DND-41 (cell line): ENCODE results near the gene EHBP1.

Source experiments
- EZH2 ChIP-seq: IDR thresholded peaks from 3 replicates; pipeline ENCODE4 v1.6.1; 2012; ENCODE audit warnings: borderline replicate concordance, low read depth, mild to moderate bottlenecking, moderate library complexity, low read length, inconsistent platforms; ENCODE audit not compliant: severe bottlenecking
- TF ChIP-seq, protein P1 (sequence below): IDR thresholded peaks from 2 replicates; pipeline ENCODE4 v1.5.1; 2012; ENCODE audit warnings: borderline replicate concordance, low read length, moderate library complexity, mild to moderate bottlenecking; ENCODE audit not compliant: poor library complexity, severe bottlenecking; ENCODE audit errors: extremely low read depth

DNA sequence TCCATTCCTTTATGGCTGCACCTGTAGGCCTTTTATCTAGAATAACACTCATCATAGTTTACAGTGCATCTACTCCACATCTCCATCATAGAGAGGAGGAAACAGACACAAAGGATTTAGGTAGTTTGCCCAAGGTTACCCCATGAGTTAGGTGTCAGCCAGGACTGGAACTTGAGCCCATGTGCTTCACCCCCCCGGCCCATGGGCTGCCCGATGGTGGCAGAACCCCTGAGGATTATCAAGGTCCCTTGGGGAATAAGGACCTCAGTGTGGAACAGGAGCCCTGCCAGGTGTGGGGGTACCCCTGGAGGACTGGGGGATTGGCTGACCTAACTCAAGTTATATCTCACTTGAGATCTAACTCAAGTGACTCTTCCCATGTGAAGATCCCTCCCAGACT lies 198.8 kb downstream of the EHBP1 start:
- TF ChIP-seq, protein P1, sequence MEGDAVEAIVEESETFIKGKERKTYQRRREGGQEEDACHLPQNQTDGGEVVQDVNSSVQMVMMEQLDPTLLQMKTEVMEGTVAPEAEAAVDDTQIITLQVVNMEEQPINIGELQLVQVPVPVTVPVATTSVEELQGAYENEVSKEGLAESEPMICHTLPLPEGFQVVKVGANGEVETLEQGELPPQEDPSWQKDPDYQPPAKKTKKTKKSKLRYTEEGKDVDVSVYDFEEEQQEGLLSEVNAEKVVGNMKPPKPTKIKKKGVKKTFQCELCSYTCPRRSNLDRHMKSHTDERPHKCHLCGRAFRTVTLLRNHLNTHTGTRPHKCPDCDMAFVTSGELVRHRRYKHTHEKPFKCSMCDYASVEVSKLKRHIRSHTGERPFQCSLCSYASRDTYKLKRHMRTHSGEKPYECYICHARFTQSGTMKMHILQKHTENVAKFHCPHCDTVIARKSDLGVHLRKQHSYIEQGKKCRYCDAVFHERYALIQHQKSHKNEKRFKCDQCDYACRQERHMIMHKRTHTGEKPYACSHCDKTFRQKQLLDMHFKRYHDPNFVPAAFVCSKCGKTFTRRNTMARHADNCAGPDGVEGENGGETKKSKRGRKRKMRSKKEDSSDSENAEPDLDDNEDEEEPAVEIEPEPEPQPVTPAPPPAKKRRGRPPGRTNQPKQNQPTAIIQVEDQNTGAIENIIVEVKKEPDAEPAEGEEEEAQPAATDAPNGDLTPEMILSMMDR = no peak
- no peak for TF ChIP-seq EZH2
